HepG2 (cell line): Measurements from ENCODE around the gene CLEC16A. TPM values are rescaled to one million over a fixed set of nuclear protein-coding genes. Genes with fewer than 3 reads are reported as not detected.
A peak's percentile ranks its signal among the peaks of the same experiment; 100 is the strongest.

Source experiments
- CREB1 ChIP-seq, 2 experiments: fragments of 450-650 bp in 1 of 2; IDR thresholded peaks; 2 replicates each; pipeline ENCODE4 v1.6.1; 2016 to 2017; ENCODE audit warnings: control low read depth in 1 of 2, mild to moderate bottlenecking in 1 of 2, missing compliant biosample characterization in 1 of 2, missing genetic modification characterization in 1 of 2
- FOXA1 ChIP-seq, 2 experiments: fragments of 450-650 bp in 1 of 2; sonication (generic) in 1 of 2; formaldehyde crosslinking in 1 of 2; IDR thresholded peaks; 2 replicates each; pipeline versions ENCODE4 v1.4.0 to v1.6.1; 2016 to 2020; ENCODE audit warnings: missing genetic modification reagents in 1 of 2
- GABPB1 ChIP-seq: IDR thresholded peaks from 2 replicates; pipeline ENCODE4 v1.6.1; 2016; ENCODE audit warnings: mild to moderate bottlenecking, missing genetic modification reagents, moderate library complexity, missing compliant biosample characterization
- GATAD2A ChIP-seq: IDR thresholded peaks from 2 replicates; pipeline ENCODE4 v1.6.1; 2016
- MAFK ChIP-seq, 2 experiments: IDR thresholded peaks in 1 of 2; conservative IDR thresholded peaks in 1 of 2; 2 replicates each; pipeline ENCODE4 v1.6.1; 2011; ENCODE audit warnings: improper control_type of control experiment in 2 of 2, low read length in 2 of 2
- MAZ ChIP-seq, 2 experiments: sonication (generic) in 1 of 2; formaldehyde crosslinking in 1 of 2; IDR thresholded peaks; 2 replicates each; pipeline versions ENCODE4 v1.5.0 to v1.6.1; 2012 to 2020; ENCODE audit warnings: low read depth in 2 of 2, mild to moderate bottlenecking in 2 of 2, borderline replicate concordance in 1 of 2, improper control_type of control experiment in 1 of 2, low read length in 1 of 2, missing genetic modification reagents in 1 of 2, moderate library complexity in 1 of 2
- MYC ChIP-seq: sonication (generic); formaldehyde crosslinking; IDR thresholded peaks from 2 replicates; pipeline ENCODE4 v1.9.0; 2021; ENCODE audit warnings: missing genetic modification reagents, borderline replicate concordance
- PCBP2 ChIP-seq: fragments of 200-400 bp; formaldehyde crosslinking; optimal IDR thresholded peaks from 2 replicates; pipeline ENCODE3; 2018; ENCODE audit warnings: low read length, low read depth; ENCODE audit not compliant: poor library complexity, severe bottlenecking
- RXRB ChIP-seq: IDR thresholded peaks from 2 replicates; pipeline ENCODE4 v1.6.1; 2016; ENCODE audit warnings: borderline replicate concordance, missing genetic modification reagents, missing compliant biosample characterization
- ZBTB42 ChIP-seq: sonication (generic); formaldehyde crosslinking; IDR thresholded peaks from 2 replicates; pipeline ENCODE4 v1.5.0; 2020; ENCODE audit warnings: mild to moderate bottlenecking, missing genetic modification reagents
- ZMAT3 ChIP-seq: sonication (generic); formaldehyde crosslinking; conservative IDR thresholded peaks from 2 replicates; pipeline ENCODE4 v1.7.0; 2021; ENCODE audit warnings: missing genetic modification reagents
- ZNF292 ChIP-seq: sonication (generic); formaldehyde crosslinking; IDR thresholded peaks from 2 replicates; pipeline ENCODE4 v1.8.1; 2022; ENCODE audit warnings: mild to moderate bottlenecking, low read depth, missing genetic modification reagents, borderline replicate concordance
- ZNF354B ChIP-seq: sonication (generic); formaldehyde crosslinking; IDR thresholded peaks from 2 replicates; pipeline ENCODE4 v1.8.0; 2022; ENCODE audit warnings: mild to moderate bottlenecking, missing genetic modification reagents
- polyA plus RNA-seq, 8 experiments: library from polyadenylated mRNA; depleted of rRNA in 3 of 8; stranded (reverse) in 7 of 8; unstranded in 1 of 8; fragments of >200 nt; fragmentation: Illumina TruSeq in 4 of 8; extraction: Trizol in 4 of 8; gene quantifications; 2 replicates each; pipeline versions ENCODE4 v1.2.1 to v1.2.3, GENCODE V29; 2011 to 2016; ENCODE audit warnings: low read depth in 4 of 8, missing spikeins in 1 of 8, mixed read lengths in 1 of 8; ENCODE audit not compliant: insufficient read depth in 1 of 8
- total RNA-seq, 5 experiments: library from RNA; depleted of rRNA; stranded (reverse); fragments of >200 nt; fragmentation: Illumina TruSeq; extraction: Trizol; gene quantifications; 2 replicates each; pipeline ENCODE4 v1.2.3, GENCODE V29; 2016; ENCODE audit warnings: low read depth in 1 of 5
- TF ChIP-seq, protein P1 (sequence below): sonication (generic); formaldehyde crosslinking; IDR thresholded peaks from 2 replicates; pipeline ENCODE4 v1.4.0; 2020; ENCODE audit warnings: missing genetic modification reagents
- TF ChIP-seq, protein P2 (sequence below): sonication (generic); formaldehyde crosslinking; IDR thresholded peaks from 2 replicates; pipeline ENCODE4 v1.4.0; 2020; ENCODE audit warnings: mild to moderate bottlenecking, missing genetic modification reagents, borderline replicate concordance
- TF ChIP-seq, protein P3 (sequence below): sonication (generic); formaldehyde crosslinking; IDR thresholded peaks from 2 replicates; pipeline ENCODE4 v1.4.0; 2020; ENCODE audit warnings: missing genetic modification reagents
- TF ChIP-seq, protein P4 (sequence below): IDR thresholded peaks from 2 replicates; pipeline ENCODE4 v1.6.1; 2016; ENCODE audit warnings: mild to moderate bottlenecking
- TF ChIP-seq, protein P5 (sequence below): sonication (generic); formaldehyde crosslinking; IDR thresholded peaks from 2 replicates; pipeline ENCODE4 v1.4.0; 2020; ENCODE audit warnings: missing genetic modification reagents
- TF ChIP-seq, protein P6 (sequence below): sonication (generic); formaldehyde crosslinking; IDR thresholded peaks from 2 replicates; pipeline ENCODE4 v1.4.0; 2020; ENCODE audit warnings: mild to moderate bottlenecking, missing genetic modification reagents

The CLEC16A gene
- total and polyA plus RNA-seq, 2 of the 13 experiments (the other 11 are each of a cell fraction or from before 2014, with no cell fraction given), result 8.5 to 10.3 TPM

DNA sequence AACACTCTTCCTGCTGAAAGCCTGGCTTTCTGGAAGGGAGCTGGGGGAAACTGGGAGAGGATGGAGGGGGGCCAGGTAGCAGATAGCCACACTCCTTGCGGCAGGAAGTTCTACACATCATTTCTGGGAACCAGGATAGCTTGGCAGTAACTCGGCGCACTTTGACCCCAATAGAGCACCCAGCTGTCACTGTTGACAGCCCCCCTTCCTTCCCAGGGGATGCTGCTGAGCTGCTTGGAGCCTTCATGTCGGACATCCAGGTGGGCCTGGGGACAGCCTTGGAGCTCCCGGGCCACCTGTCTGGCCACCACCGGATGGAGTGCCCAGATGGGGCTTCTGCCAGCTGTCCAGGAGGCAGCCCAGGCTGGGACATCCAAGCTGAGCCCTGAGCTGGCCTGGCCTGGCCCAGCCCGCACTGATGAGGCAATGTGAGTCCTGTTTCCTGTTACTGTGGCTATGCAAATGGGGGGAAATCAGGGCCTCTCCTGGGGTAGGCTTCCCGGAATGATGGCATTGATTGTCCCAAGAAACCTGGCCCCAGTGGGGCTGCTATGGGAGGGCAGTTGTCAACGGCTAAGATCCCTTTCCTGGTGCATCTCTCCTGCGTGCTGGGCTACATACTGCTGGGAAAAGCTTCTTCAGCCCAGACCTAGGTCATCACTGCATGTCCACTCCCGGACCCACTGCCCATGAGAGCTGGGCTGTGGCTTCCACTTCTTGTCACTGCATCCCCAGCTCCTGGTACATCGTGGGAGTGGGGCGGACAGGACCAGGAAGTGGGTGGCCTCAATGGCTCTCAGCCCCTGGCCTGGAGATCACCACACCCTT, 261.6 kb downstream of the CLEC16A start (continued):
- TF ChIP-seq, protein P1, sequence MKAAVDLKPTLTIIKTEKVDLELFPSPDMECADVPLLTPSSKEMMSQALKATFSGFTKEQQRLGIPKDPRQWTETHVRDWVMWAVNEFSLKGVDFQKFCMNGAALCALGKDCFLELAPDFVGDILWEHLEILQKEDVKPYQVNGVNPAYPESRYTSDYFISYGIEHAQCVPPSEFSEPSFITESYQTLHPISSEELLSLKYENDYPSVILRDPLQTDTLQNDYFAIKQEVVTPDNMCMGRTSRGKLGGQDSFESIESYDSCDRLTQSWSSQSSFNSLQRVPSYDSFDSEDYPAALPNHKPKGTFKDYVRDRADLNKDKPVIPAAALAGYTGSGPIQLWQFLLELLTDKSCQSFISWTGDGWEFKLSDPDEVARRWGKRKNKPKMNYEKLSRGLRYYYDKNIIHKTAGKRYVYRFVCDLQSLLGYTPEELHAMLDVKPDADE (CRISPR knock-in tag), result no peak
- TF ChIP-seq, protein P2, sequence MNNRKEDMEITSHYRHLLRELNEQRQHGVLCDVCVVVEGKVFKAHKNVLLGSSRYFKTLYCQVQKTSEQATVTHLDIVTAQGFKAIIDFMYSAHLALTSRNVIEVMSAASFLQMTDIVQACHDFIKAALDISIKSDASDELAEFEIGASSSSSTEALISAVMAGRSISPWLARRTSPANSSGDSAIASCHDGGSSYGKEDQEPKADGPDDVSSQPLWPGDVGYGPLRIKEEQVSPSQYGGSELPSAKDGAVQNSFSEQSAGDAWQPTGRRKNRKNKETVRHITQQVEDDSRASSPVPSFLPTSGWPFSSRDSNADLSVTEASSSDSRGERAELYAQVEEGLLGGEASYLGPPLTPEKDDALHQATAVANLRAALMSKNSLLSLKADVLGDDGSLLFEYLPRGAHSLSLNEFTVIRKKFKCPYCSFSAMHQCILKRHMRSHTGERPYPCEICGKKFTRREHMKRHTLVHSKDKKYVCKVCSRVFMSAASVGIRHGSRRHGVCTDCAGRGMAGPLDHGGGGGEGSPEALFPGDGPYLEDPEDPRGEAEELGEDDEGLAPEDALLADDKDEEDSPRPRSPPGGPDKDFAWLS, result no peak
- peak; percentile 73 for TF ChIP-seq GATAD2A (CRISPR knock-in tag)
- no peak for TF ChIP-seq MAZ (IDR thresholded peaks at IDR 0.05; ENCODE audit: borderline replicate concordance, low read depth, low read length)
- TF ChIP-seq MAZ (CRISPR knock-in tag; IDR thresholded peaks at IDR 0.05; ENCODE audit: low read depth), result no peak; the same call in 1 of the 2 replicates
- no peak for TF ChIP-seq ZBTB42 (CRISPR knock-in tag)
- peak; percentile 82 for TF ChIP-seq GABPB1 (CRISPR knock-in tag)
- TF ChIP-seq ZNF292 (CRISPR knock-in tag), result peak; percentile 66; the same call in 1 of the 2 replicates
- TF ChIP-seq FOXA1 (IDR thresholded peaks at IDR 0.05), result no peak
- peak; percentile 55; the same call in 1 of the 2 replicates for TF ChIP-seq FOXA1 (CRISPR knock-in tag; IDR thresholded peaks at IDR 0.05)
- TF ChIP-seq ZMAT3, result no peak
- TF ChIP-seq, protein P3, sequence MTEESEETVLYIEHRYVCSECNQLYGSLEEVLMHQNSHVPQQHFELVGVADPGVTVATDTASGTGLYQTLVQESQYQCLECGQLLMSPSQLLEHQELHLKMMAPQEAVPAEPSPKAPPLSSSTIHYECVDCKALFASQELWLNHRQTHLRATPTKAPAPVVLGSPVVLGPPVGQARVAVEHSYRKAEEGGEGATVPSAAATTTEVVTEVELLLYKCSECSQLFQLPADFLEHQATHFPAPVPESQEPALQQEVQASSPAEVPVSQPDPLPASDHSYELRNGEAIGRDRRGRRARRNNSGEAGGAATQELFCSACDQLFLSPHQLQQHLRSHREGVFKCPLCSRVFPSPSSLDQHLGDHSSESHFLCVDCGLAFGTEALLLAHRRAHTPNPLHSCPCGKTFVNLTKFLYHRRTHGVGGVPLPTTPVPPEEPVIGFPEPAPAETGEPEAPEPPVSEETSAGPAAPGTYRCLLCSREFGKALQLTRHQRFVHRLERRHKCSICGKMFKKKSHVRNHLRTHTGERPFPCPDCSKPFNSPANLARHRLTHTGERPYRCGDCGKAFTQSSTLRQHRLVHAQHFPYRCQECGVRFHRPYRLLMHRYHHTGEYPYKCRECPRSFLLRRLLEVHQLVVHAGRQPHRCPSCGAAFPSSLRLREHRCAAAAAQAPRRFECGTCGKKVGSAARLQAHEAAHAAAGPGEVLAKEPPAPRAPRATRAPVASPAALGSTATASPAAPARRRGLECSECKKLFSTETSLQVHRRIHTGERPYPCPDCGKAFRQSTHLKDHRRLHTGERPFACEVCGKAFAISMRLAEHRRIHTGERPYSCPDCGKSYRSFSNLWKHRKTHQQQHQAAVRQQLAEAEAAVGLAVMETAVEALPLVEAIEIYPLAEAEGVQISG, result peak; percentile 27; the same call in 1 of the 2 replicates
- TF ChIP-seq MYC (CRISPR knock-in tag), result no peak; the same call in 1 of the 2 replicates
- TF ChIP-seq PCBP2, result peak; percentile 21
- TF ChIP-seq, protein P4, sequence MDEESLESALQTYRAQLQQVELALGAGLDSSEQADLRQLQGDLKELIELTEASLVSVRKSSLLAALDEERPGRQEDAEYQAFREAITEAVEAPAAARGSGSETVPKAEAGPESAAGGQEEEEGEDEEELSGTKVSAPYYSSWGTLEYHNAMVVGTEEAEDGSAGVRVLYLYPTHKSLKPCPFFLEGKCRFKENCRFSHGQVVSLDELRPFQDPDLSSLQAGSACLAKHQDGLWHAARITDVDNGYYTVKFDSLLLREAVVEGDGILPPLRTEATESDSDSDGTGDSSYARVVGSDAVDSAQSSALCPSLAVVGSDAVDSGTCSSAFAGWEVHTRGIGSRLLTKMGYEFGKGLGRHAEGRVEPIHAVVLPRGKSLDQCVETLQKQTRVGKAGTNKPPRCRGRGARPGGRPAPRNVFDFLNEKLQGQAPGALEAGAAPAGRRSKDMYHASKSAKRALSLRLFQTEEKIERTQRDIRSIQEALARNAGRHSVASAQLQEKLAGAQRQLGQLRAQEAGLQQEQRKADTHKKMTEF (CRISPR knock-in tag), result peak; percentile 59; the same call in 1 of the 2 replicates
- no peak for TF ChIP-seq CREB1 (IDR thresholded peaks at IDR 0.05)
- no peak for TF ChIP-seq CREB1 (CRISPR knock-in tag; IDR thresholded peaks at IDR 0.05)
- TF ChIP-seq RXRB, result peak; percentile 66
- TF ChIP-seq, protein P5, sequence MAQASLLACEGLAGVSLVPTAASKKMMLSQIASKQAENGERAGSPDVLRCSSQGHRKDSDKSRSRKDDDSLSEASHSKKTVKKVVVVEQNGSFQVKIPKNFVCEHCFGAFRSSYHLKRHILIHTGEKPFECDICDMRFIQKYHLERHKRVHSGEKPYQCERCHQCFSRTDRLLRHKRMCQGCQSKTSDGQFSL (CRISPR knock-in tag), result no peak
- TF ChIP-seq ZNF354B (CRISPR knock-in tag), result no peak
- TF ChIP-seq MAFK (conservative IDR thresholded peaks at IDR 0.05 in 1 of 2, IDR thresholded peaks at IDR 0.05 in 1 of 2; ENCODE audit: low read length in 2 of 2), result no peak
- TF ChIP-seq, protein P6, sequence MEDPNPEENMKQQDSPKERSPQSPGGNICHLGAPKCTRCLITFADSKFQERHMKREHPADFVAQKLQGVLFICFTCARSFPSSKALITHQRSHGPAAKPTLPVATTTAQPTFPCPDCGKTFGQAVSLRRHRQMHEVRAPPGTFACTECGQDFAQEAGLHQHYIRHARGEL (CRISPR knock-in tag), result no peak
